Right atrium auricular region (tissue), 2 donors: ENCODE results near the gene NIN. TPM values are rescaled to one million over a fixed set of nuclear protein-coding genes. Genes with fewer than 3 reads are reported as not detected.

Experiments
- DNase-seq: peaks from one replicate; pipeline ENCODE4 v3.0.0-alpha.2; 2019; ENCODE audit warnings: low spot score
- H3K27ac ChIP-seq, 2 donors: fragments of 200-600 bp; sonication (generic); 1 replicate in 1 of 2; 2 replicates in 1 of 2; pipeline ENCODE4 v1.5.1; 2016 to 2019
- H3K27me3 ChIP-seq, 2 donors: fragments of 200-600 bp; sonication (generic); one replicate each; pipeline versions ENCODE4 v1.5.1 to v1.6.0; 2017 to 2019
- H3K36me3 ChIP-seq: fragments of 200-600 bp; sonication (generic); one replicate; pipeline ENCODE4 v1.5.1; 2016
- H3K4me1 ChIP-seq, 2 donors: fragments of 200-600 bp; sonication (generic); one replicate each; pipeline versions ENCODE4 v1.5.1 to v1.6.0; 2017 to 2019
- H3K4me3 ChIP-seq, 2 donors: fragments of 200-600 bp; sonication (generic); 1 replicate in 1 of 2; 2 replicates in 1 of 2; pipeline ENCODE4 v1.5.1; 2017 to 2019; ENCODE audit warnings: mild to moderate bottlenecking in 1 of 2, moderate library complexity in 1 of 2
- H3K9me3 ChIP-seq, 2 donors: fragments of 200-600 bp; sonication (generic); one replicate each; pipeline ENCODE4 v1.5.1; 2019
- total RNA-seq, 2 donors: library from RNA; depleted of rRNA; stranded (reverse); fragments of >200 nt; gene quantifications; one replicate each; pipeline ENCODE4 v1.1.0, GENCODE V29; 2016
- TF ChIP-seq, protein P1 (sequence below), 2 donors: fragments of 200-600 bp; sonication (generic); IDR thresholded peaks; one replicate each; pipeline ENCODE4 v1.5.1; 2019; ENCODE audit warnings: antibody characterized with exemption in 2 of 2

NIN gene
- total RNA-seq, 2 donors from 2014 or later = 30.1 to 49.7 TPM

DNA sequence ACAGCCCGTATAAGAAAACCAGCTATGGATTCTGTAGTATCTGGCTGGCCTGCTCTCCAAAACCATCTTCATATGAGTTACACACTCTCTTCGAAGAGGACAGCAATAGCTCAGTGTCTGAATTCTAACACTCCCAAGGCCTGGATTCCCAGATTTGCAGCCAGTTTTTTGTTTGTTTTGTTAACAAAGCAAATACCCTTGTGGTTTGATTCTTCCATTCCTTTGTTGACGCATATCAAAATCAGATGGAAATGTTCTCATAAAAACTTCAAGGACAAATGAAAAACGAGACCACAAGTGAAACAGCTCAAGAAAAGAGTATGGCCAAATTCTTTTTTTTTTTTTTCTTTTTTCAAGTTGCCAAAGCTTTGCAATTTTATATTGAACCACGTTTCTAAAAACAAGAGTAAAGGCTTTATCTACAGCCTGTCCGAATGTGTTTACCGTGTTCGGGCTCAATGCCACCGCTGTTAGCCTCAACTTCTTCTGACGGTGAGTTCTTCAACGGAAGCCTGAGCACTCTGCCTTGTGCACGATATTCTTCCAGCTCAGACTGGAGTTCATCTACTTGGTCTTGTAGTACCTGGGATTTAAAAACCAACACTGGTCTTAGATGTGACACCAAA is 67.5 kb downstream of the NIN start:
- Histone ChIP-seq H3K27me3 (no peaks in the 10 kb centered on the region), H3K4me1 (peaks cover 0 to 13% of the 10 kb centered on the region in 2 donors), H3K9me3 (no peaks in the 10 kb centered on the region), H3K27ac (peak overlapping the region; percentile 15 to 36), H3K4me3 (no peak overlapping the region), H3K36me3 (peaks cover 69% of the 10 kb centered on the region)
- TF ChIP-seq, protein P1, sequence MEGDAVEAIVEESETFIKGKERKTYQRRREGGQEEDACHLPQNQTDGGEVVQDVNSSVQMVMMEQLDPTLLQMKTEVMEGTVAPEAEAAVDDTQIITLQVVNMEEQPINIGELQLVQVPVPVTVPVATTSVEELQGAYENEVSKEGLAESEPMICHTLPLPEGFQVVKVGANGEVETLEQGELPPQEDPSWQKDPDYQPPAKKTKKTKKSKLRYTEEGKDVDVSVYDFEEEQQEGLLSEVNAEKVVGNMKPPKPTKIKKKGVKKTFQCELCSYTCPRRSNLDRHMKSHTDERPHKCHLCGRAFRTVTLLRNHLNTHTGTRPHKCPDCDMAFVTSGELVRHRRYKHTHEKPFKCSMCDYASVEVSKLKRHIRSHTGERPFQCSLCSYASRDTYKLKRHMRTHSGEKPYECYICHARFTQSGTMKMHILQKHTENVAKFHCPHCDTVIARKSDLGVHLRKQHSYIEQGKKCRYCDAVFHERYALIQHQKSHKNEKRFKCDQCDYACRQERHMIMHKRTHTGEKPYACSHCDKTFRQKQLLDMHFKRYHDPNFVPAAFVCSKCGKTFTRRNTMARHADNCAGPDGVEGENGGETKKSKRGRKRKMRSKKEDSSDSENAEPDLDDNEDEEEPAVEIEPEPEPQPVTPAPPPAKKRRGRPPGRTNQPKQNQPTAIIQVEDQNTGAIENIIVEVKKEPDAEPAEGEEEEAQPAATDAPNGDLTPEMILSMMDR (IDR thresholded peaks at IDR 0.05) = no peak
- no peak for DNase-seq

DNA sequence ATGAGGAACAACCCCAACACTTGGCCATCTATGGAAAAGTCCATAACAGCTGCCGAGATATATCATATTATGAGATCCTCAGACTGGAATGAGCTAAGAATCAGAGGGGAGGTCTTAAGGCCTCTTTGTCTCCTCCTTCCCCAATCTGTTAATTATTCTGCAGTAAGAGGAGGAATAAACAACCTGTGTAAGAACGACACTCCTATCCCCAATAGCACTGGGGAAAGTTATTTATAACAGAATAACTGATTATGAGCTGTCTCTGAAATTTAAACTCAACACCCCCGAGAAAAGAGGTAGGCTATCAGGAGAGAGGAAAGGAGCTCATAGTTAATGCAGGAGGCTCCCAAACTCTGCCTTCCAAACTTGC is 68.0 kb downstream of the NIN start:
- DNase-seq = no peak
- Histone ChIP-seq H3K27ac (peak overlapping the region; percentile 15 to 36), H3K4me1 (peaks cover 0 to 10% of the 10 kb centered on the region in 2 donors), H3K36me3 (peaks cover 69% of the 10 kb centered on the region), H3K9me3 (no peaks in the 10 kb centered on the region), H3K27me3 (no peaks in the 10 kb centered on the region), H3K4me3 (no peak overlapping the region)
- TF ChIP-seq, protein P1 (IDR thresholded peaks at IDR 0.05) = no peak

DNA sequence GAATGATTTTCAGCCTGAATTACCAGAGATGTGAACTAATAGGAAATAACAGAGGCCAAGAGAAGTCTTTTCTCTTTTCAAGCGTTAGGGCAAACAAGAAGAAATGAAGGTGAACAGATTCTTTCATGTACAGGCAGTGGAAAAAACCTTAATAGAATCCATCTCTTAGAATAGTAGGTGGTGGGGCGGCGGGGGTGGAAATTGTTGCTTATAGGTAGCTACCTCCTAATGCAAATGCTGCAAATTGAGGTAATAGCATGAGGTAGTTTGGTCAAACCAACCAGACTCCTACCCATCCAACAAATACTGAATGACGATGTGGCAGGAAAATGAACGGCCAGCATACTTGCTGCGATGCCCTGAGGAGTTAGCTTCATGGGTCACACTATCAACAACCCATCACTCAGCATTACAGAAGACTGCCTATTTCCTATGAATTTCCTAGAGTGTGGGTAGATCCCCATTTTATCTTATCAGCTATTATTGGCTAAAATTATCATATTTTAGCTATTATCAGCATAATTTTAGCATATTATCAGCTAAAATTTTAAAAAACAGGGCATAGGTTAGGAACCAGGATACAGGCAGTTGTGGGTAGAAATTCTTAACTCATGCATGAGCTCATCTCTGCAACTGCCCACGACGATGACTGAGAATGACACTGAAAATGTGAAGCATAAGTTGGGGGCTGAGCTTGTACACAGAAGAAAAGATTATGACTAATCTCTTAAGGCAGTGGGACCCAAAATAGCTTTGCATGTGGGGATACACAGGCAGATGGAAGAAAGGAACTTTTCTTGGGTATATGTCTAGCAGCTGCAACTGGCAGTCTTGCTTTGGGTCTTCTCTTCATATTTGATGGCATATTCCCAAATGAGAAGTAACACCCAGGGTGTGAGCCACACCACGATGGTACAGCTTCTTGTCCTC is 68.7 kb downstream of the NIN start:
- H3K4me3 ChIP-seq = no peak overlapping the region
- DNase-seq = no peak
- no peaks in the 10 kb centered on the region for H3K27me3 ChIP-seq
- no peaks in the 10 kb centered on the region for H3K9me3 ChIP-seq
- H3K4me1 ChIP-seq = peaks cover 0 to 10% of the 10 kb centered on the region in 2 donors
- H3K36me3 ChIP-seq = peaks cover 76% of the 10 kb centered on the region
- peak overlapping the region; percentile 15 to 36 for H3K27ac ChIP-seq
- TF ChIP-seq, protein P1 (IDR thresholded peaks at IDR 0.05) = no peak

DNA sequence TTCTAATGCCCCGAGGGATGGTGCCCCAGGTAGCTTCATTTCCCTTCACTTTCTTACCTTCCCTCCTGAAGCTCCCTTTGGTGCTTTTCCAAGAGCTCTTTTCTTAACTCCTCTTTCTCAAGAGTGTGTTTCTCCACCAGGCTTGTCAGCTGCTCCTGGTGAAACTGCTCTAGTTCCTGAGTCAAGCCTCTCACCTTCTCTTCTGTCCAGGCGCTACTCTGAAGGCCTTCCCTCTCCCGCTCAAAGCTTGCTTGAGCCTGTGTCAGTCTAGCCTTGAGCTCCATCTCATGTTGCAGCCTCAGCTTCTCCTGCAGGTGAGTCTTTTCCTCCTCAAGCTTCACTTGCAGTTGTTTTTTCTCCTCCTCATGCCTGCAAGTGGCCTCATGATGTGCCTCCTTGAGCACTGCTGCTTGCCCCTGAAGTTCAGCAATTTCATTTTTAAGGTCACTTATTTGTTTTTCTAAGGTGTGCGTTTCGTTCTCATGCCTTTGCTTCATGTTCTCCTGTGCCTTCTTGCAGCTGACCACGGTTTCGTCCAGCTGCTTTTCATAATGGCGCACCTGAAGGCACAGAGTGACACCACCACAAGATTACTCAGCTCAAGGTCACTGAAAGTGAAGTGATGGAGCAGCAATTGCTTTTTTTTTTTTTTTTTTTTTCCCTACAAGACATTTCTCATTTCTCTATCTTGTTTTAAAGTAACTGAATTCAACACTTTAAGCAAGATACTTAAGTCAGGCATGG is 71.0 kb downstream of the NIN start:
- TF ChIP-seq, protein P1 (IDR thresholded peaks at IDR 0.05) = no peak
- H3K27ac ChIP-seq = no peak overlapping the region
- H3K4me1 ChIP-seq = peaks cover 0 to 7% of the 10 kb centered on the region in 2 donors
- DNase-seq = no peak
- H3K9me3 ChIP-seq = no peaks in the 10 kb centered on the region
- no peak overlapping the region for H3K4me3 ChIP-seq
- peaks cover 82% of the 10 kb centered on the region for H3K36me3 ChIP-seq
- no peaks in the 10 kb centered on the region for H3K27me3 ChIP-seq

DNA sequence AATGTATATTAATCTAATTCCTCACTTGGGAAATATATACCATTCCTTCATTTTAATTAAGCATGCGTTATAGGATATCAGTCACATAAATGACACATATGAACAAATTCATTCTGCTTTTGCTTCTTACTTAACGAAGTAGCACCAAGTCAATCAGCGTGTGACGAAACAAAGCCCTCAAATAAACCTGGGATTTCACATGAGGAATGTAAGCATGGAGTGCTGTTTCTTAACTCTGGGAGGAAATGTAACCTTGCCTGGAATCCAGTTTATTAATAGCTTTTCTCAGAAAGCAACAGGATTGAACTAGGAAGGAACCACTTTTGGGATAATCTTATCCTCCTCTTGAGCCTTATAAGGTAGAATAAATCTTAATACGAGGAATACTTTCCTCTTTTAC is 72.0 kb downstream of the NIN start:
- DNase-seq = no peak
- TF ChIP-seq, protein P1 (IDR thresholded peaks at IDR 0.05) = no peak
- H3K36me3 ChIP-seq = peaks cover 85% of the 10 kb centered on the region
- H3K9me3 ChIP-seq = no peaks in the 10 kb centered on the region
- H3K4me3 ChIP-seq = no peak overlapping the region
- H3K4me1 ChIP-seq = peaks cover 0 to 7% of the 10 kb centered on the region in 2 donors
- H3K27me3 ChIP-seq = no peaks in the 10 kb centered on the region
- peak overlapping the region in 1 of 2 donors; percentile 15 for H3K27ac ChIP-seq
